ENCODE data around the gene FANCE. TPM values are rescaled to one million over a fixed set of nuclear protein-coding genes. Genes with fewer than 3 reads are reported as not detected.

The FANCE gene
- total RNA-seq, 1 donor from 2014 or later: 7.8 TPM

DNA sequence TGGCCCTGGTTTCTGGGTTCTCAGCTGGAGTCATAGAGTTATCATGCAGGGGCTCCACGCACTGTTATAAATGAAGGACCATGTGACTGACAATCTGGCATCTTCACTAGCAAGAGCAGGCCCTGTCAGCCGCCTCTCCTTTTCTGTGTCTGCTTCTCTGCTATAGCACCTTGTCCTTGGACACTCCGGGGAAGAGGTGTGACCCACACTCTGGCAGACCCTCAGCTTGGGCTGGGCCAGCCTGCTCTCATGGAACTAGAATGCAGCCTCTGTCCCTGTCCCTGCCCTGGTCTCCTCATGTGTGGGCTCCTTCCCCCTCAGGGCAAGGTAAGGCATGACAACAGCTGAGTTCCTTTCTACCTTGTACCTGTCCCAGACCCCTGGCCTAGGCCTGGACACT, 10.9 kb upstream of the FANCE start:
- TF ChIP-seq, protein P1, sequence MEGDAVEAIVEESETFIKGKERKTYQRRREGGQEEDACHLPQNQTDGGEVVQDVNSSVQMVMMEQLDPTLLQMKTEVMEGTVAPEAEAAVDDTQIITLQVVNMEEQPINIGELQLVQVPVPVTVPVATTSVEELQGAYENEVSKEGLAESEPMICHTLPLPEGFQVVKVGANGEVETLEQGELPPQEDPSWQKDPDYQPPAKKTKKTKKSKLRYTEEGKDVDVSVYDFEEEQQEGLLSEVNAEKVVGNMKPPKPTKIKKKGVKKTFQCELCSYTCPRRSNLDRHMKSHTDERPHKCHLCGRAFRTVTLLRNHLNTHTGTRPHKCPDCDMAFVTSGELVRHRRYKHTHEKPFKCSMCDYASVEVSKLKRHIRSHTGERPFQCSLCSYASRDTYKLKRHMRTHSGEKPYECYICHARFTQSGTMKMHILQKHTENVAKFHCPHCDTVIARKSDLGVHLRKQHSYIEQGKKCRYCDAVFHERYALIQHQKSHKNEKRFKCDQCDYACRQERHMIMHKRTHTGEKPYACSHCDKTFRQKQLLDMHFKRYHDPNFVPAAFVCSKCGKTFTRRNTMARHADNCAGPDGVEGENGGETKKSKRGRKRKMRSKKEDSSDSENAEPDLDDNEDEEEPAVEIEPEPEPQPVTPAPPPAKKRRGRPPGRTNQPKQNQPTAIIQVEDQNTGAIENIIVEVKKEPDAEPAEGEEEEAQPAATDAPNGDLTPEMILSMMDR (IDR thresholded peaks at IDR 0.05): no peak
- no peak overlapping the region for H3K27ac Mint-ChIP-seq (ENCODE audit: unreplicated experiment)
- H3K4me3 Mint-ChIP-seq (ENCODE audit: unreplicated experiment): no peak overlapping the region
- peaks cover 12% of the 10 kb centered on the region for H3K4me1 Mint-ChIP-seq (ENCODE audit: unreplicated experiment)
- no peaks in the 10 kb centered on the region for H3K27me3 Mint-ChIP-seq (ENCODE audit: unreplicated experiment)
- no peaks in the 10 kb centered on the region for H3K9me3 Mint-ChIP-seq (ENCODE audit: unreplicated experiment)
- no peaks in the 10 kb centered on the region for H3K36me3 Mint-ChIP-seq (ENCODE audit: unreplicated experiment)
- no peak for DNase-seq (ENCODE audit: extremely low spot score, unreplicated experiment)

- TF ChIP-seq, protein P1 (IDR thresholded peaks at IDR 0.05): no peak
- Mint-ChIP-seq H3K4me1 (ENCODE audit: unreplicated experiment) (peaks cover 12% of the 10 kb centered on the region), H3K27ac (ENCODE audit: unreplicated experiment) (no peak overlapping the region), H3K27me3 (ENCODE audit: unreplicated experiment) (no peaks in the 10 kb centered on the region), H3K9me3 (ENCODE audit: unreplicated experiment) (no peaks in the 10 kb centered on the region), H3K4me3 (ENCODE audit: unreplicated experiment) (no peak overlapping the region), H3K36me3 (ENCODE audit: unreplicated experiment) (no peaks in the 10 kb centered on the region)
- DNase-seq (ENCODE audit: extremely low spot score, unreplicated experiment): no peak
Measured at GRCh38 chr6:35441642-35442041, 10.5 kb upstream of the FANCE start.

DNA sequence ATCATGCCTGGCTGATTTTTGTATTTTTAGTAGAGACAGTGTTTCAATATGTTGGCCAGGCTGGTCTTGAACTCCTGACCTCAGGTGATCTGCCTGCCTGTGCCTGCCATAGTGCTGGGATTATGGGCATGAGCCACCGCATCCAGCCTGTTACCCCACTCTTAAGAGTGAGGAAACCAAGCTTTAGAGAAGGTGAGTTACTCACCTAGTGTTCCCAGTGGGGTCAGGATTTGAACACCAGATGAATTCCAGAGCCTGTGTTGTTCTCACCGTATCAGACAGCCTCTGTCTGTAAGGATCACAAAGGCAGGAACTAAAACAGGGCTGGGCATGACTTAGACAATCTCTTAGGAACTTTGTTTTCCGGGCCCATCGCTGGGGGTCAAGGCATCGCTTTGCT, 9.4 kb upstream of the FANCE start:
- peaks cover 12% of the 10 kb centered on the region for H3K4me1 Mint-ChIP-seq (ENCODE audit: unreplicated experiment)
- H3K27ac Mint-ChIP-seq (ENCODE audit: unreplicated experiment): peak overlapping the region; percentile 74
- no peaks in the 10 kb centered on the region for H3K36me3 Mint-ChIP-seq (ENCODE audit: unreplicated experiment)
- no peak overlapping the region for H3K4me3 Mint-ChIP-seq (ENCODE audit: unreplicated experiment)
- H3K9me3 Mint-ChIP-seq (ENCODE audit: unreplicated experiment): no peaks in the 10 kb centered on the region
- TF ChIP-seq, protein P1 (IDR thresholded peaks at IDR 0.05): no peak
- no peaks in the 10 kb centered on the region for H3K27me3 Mint-ChIP-seq (ENCODE audit: unreplicated experiment)
- DNase-seq (ENCODE audit: extremely low spot score, unreplicated experiment): no peak

DNA sequence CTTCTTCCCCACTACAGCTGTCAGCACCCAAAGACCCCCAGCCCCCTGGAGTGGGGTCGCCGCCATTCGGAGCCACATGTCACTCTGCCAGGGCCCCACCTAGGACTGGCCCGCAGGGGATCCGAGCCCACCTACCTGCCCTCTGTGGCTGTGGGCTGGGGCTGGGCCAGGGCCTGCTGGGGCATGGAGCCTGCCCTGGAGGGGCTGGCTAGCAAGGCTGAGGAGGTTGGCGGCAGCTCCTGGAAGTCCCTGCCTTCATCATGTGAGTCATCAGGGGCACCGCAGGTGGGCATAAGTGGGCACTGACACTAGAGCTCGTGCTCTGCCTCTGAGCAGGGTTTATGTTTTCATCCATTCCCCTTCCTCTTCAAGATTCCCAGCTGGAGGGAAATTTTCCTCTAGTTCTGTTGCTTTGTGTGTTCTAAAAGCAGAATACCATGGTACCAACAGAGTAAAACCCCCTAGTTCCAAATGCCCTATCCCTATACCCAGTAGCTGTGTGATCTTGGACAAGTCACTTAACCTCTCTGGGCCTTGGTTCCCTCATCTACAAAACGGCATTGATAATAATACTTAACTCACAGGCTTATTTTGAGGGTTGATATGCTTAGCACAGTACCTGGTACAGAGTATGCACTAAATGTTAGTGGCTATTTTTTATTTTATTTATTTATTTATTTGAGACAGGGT, 8.7 kb upstream of the FANCE start:
- DNase-seq (ENCODE audit: extremely low spot score, unreplicated experiment): no peak
- peaks cover 14% of the 10 kb centered on the region for H3K4me1 Mint-ChIP-seq (ENCODE audit: unreplicated experiment)
- H3K27me3 Mint-ChIP-seq (ENCODE audit: unreplicated experiment): no peaks in the 10 kb centered on the region
- TF ChIP-seq, protein P1 (IDR thresholded peaks at IDR 0.05): no peak
- H3K4me3 Mint-ChIP-seq (ENCODE audit: unreplicated experiment): no peak overlapping the region
- H3K9me3 Mint-ChIP-seq (ENCODE audit: unreplicated experiment): no peaks in the 10 kb centered on the region
- H3K36me3 Mint-ChIP-seq (ENCODE audit: unreplicated experiment): no peaks in the 10 kb centered on the region
- H3K27ac Mint-ChIP-seq (ENCODE audit: unreplicated experiment): peak overlapping the region; percentile 74

- H3K36me3 Mint-ChIP-seq (ENCODE audit: unreplicated experiment): no peaks in the 10 kb centered on the region
- H3K27me3 Mint-ChIP-seq (ENCODE audit: unreplicated experiment): no peaks in the 10 kb centered on the region
- no peak for DNase-seq (ENCODE audit: extremely low spot score, unreplicated experiment)
- H3K9me3 Mint-ChIP-seq (ENCODE audit: unreplicated experiment): no peaks in the 10 kb centered on the region
- TF ChIP-seq, protein P1 (IDR thresholded peaks at IDR 0.05): no peak
- peaks cover 14% of the 10 kb centered on the region for H3K4me1 Mint-ChIP-seq (ENCODE audit: unreplicated experiment)
- H3K27ac Mint-ChIP-seq (ENCODE audit: unreplicated experiment): no peak overlapping the region
- no peak overlapping the region for H3K4me3 Mint-ChIP-seq (ENCODE audit: unreplicated experiment)
Measured at GRCh38 chr6:35445691-35446090, 6.4 kb upstream of the FANCE start.
